GM21737 (cell line): ENCODE measurements around the gene UPK3B.
"Not testable (repeated sequence)": the region's sequence is repeated elsewhere in the genome, so short reads cannot be mapped to it uniquely, and the experiment has no call there.

Source experiments
- ATAC-seq: cut with Tn5 transposase; IDR thresholded peaks from one replicate; pipeline ENCODE4 v1.9.1; 2021; ENCODE audit warnings: mild to moderate bottlenecking, moderate library complexity; ENCODE audit not compliant: unreplicated experiment

The UPK3B gene

GRCh38 chr7:76509931-76510877 lies at the start of gene UPK3B:
UPK3B (plus strand) TSS chr7:76510552; CDS start chr7:76510653, 101 bp downstream.
- no peak for ATAC-seq

DNA sequence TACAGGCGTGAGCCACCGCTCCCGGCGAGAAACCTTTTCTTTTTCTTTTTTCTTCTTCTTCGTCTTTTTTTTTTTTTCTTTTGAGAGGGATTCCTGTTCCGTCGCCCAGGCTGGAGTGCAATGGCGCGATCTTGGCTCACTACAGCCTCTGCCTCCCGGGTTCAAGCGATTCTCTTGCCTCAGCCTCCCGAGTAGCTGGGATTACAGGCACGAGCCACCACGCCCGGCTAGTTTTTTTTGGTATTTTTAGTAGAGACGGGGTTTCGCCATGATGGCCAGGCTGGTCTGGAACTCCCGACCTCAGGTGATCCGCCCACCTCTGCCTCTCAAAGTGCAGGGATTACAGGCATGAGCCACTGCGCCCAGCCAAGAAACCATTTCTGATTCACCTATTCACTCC lies 49.6 kb upstream of the UPK3B start:
- ATAC-seq, result not testable (repeated sequence)

- peak; percentile 98 for ATAC-seq
These were observed 48.8 kb upstream of the UPK3B start, which contains the start of gene DTX2 for GRCh38 chr7:76461464-76462101. DTX2 (plus strand) TSS chr7:76461709; CDS start chr7:76480510, 18,801 bp downstream.

GRCh38 chr7:76462271-76462882 lies 48.0 kb upstream of the UPK3B start:
- ATAC-seq, result not testable (repeated sequence)

DNA sequence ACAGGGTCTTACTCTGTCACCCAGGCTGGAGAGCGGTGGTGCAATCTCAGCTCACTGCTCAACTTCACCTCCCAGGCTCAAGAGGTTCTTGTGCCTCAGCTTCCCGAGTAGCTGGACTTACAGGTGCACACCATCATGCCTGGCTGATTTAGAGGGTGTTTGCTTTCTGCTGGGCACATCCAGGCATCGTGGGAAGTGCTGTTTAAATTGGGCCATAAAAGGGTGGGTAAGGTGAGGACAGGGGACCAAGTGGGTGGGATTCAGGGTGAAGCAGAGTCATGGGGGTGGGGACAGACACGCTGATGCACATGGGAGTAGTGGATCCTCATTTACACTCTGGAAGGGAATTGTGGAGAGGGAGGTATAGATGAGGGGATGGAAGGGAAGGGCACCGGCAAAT lies 45.4 kb upstream of the UPK3B start:
- not testable (repeated sequence) for ATAC-seq

- not testable (repeated sequence) for ATAC-seq
These were observed 44.4 kb upstream of the UPK3B start for GRCh38 chr7:76465950-76466349.

- ATAC-seq, result not testable (repeated sequence)
These were observed 42.5 kb upstream of the UPK3B start for GRCh38 chr7:76467743-76468404.

GRCh38 chr7:76471556-76472221 lies 38.7 kb upstream of the UPK3B start:
- not testable (repeated sequence) for ATAC-seq

DNA sequence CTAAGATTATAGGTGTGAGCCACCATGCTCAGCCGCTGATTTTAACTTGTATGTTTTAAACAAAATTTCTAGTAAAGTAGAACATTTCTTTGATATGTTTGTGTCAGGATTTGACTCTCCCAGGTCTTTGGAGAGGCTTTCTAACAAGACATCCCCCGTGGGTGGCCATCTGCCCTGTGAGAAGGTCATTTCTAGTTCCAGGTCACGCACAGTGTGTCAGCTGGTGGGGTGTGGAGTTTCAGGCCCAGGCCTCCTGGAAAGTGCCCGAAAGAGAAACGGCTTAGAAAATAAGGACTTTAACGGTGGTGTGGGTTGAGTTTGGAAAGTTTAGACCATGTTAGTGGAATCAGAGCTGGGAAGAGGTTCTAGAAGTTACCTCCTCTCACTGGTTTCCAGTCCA lies 37.3 kb upstream of the UPK3B start:
- ATAC-seq, result not testable (repeated sequence)

DNA sequence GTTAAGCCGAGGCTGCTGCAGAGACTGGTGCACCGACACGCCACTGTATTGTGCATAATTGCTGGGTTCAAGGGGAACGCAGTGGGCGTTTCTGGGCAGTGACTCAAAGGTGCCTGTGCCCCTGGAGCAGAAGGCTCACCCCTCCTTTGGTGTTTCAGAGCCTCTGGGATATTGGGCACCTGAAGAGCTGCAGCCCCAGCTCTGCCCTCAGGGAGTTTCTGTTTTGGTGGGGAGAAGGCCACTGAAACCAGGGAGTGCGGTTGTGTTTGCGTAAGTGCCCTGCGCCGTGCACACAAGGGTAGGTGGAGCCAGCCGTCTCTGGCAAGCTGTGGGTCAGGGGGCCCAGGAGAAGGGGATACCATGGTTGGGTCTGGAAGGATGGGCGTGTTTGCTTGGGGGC lies 34.1 kb upstream of the UPK3B start:
- ATAC-seq, result not testable (repeated sequence)

GRCh38 chr7:76476742-76477474 lies 33.4 kb upstream of the UPK3B start:
- not testable (repeated sequence) for ATAC-seq

DNA sequence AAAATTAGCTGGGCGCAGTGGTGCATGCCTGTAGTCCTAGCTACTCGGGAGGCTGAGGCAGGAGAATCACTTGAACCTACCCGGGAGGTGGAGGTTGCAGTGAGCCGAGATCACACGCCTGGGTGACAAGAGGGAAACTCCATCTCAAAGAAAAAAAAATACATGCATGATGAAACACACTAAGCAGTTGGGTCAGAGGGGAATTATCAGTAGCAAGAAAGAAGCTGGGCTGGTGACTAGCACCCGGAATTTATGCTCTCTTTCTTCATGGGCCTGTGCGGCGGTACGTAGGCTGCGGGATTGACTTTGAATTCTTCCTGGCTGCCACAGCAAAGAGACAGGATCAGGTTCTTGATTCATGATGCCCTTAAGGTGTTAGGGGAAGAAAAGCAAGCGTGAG lies 30.7 kb upstream of the UPK3B start:
- not testable (repeated sequence) for ATAC-seq

DNA sequence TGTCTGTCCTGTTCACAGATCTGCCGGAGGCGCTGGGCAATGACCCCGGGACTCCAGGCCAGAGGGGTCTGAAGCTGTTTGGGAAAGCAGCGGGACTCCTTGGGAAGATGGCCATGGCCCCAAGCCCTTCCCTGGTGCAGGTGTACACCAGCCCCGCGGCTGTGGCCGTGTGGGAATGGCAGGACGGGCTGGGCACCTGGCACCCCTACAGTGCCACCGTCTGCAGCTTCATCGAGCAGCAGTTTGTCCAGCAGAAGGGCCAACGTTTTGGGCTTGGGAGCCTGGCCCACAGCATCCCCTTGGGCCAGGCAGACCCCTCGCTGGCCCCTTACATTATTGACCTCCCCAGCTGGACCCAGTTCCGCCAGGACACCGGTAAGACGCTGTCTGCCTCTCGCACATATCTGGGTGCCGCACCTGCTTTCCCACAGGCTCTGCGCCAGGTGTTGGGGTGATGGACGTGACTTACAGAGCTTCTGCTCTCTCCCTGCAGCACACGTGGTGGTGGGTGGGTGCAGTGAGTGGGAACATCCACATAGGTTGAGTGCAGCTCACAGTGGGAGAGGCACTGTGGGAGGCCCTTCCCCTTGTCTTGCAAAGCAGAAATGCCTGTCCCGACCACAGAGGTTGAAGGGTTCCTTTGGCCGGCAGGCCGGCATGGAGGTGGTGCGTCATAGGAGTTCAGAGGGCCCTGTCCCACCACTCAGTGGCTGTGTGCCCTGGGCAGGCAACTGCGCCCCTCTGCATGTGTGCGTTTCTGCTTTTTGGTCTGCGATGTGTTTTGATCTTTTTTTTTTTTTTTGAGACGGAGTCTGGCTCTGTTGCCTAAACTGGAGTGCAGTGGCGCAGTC lies 29.7 kb upstream of the UPK3B start:
- not testable (repeated sequence) for ATAC-seq

DNA sequence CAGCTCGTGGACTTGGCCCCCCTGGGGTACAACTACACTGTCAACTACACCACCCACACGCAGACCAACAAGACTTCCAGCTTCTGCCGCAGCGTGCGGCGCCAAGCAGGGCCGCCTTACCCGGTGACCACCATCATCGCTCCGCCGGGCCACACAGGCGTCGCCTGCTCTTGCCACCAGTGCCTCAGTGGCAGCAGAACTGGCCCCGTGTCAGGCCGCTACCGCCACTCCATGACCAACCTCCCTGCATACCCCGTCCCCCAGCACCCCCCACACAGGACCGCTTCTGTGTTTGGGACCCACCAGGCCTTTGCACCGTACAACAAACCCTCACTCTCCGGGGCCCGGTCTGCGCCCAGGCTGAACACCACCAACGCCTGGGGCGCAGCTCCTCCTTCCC lies 27.7 kb upstream of the UPK3B start:
- ATAC-seq, result not testable (repeated sequence)

DNA sequence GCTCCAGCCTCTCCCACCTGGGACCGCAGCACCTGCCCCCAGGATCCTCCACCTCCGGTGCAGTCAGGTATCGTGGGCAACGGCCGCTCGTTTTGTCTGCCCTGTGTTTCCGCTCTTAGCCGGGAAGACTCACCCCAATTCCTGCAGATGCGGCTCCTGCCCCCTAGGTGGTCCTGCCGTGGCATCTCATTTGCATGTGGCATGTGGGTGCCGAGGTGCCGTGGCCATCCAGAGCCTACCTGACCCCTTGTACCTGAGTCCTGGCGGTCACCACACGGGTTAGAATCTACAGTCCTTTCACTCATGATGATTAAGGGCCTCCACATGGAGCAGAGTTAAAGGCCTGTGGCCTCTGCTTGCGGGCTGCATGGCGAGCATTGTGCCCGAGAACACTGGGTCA lies 27.3 kb upstream of the UPK3B start:
- not testable (repeated sequence) for ATAC-seq

DNA sequence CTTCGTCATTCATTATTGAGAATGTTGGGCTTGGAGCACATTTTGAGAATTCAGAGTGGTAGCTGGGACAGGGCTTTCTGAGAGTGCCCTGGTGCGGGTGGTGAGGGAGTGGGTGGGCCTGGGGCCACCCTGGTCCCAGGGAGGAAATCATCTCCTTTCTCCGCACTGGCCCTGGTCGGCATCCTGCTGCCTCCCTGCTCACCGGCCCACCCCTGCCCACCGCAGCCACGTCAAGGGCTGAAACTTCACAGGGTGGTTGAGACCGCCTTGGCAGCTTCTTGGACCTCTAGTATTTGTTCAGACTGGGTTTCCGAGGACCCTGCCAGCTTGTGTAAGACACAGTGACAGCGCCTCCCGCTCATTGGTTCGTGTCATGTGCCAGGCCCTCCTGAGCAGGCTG lies 25.9 kb upstream of the UPK3B start:
- not testable (repeated sequence) for ATAC-seq

- ATAC-seq, result peak; percentile 12
These were observed 24.3 kb upstream of the UPK3B start for GRCh38 chr7:76485822-76486610.

- peak; percentile 98 for ATAC-seq
These were observed 23.7 kb upstream of the UPK3B start for GRCh38 chr7:76486618-76487017.
